Mesendoderm (in vitro differentiated cells): ENCODE measurements around the gene PARD3.

Experiments used
- DNase-seq: peaks from one replicate; pipeline ENCODE4 v3.0.0; 2013
- H2AK5ac ChIP-seq: 2 replicates; pipeline ENCODE4 v1.6.1; 2013; ENCODE audit warnings: low read length, inconsistent platforms
- H2BK120ac ChIP-seq: 2 replicates; pipeline ENCODE4 v1.6.1; 2013; ENCODE audit warnings: low read depth, mild to moderate bottlenecking, low read length, moderate library complexity, mixed read lengths
- H2BK15ac ChIP-seq: replicated peaks from 2 replicates; pipeline ENCODE4 v1.6.1; 2013; ENCODE audit warnings: low read depth, mild to moderate bottlenecking, moderate library complexity
- H2BK5ac ChIP-seq: 2 replicates; pipeline ENCODE4 v1.6.1; 2013; ENCODE audit warnings: low read length, inconsistent platforms
- H3K18ac ChIP-seq: 2 replicates; pipeline ENCODE4 v1.6.1; 2013; ENCODE audit warnings: mild to moderate bottlenecking, low read length, mixed read lengths
- H3K23ac ChIP-seq: one replicate; pipeline ENCODE4 v1.6.1; 2013; ENCODE audit warnings: low read length
- H3K27ac ChIP-seq: 2 replicates; pipeline ENCODE4 v1.5.1; 2013; ENCODE audit warnings: low read depth, mild to moderate bottlenecking, inconsistent platforms, low read length, moderate library complexity
- H3K27me3 ChIP-seq: 2 replicates; pipeline ENCODE4 v1.6.1; 2013; ENCODE audit warnings: low read length, control low read depth, mild to moderate bottlenecking, inconsistent platforms; ENCODE audit not compliant: insufficient read depth, poor library complexity
- H3K36me3 ChIP-seq: 2 replicates; pipeline ENCODE4 v1.6.1; 2013; ENCODE audit warnings: low read length, inconsistent platforms; ENCODE audit not compliant: control insufficient read depth, insufficient read depth
- H3K4ac ChIP-seq: one replicate; pipeline ENCODE4 v1.6.1; 2013; ENCODE audit warnings: low read depth, mild to moderate bottlenecking, low read length, moderate library complexity
- H3K4me1 ChIP-seq: 2 replicates; pipeline ENCODE4 v1.6.1; 2013; ENCODE audit warnings: low read depth, low read length, inconsistent platforms; ENCODE audit not compliant: control insufficient read depth
- H3K4me2 ChIP-seq: 2 replicates; pipeline ENCODE4 v1.6.1; 2013; ENCODE audit warnings: low read length
- H3K4me3 ChIP-seq: 2 replicates; pipeline ENCODE4 v1.5.1; 2013; ENCODE audit warnings: mild to moderate bottlenecking, low read length
- H3K56ac ChIP-seq: one replicate; pipeline ENCODE4 v1.6.1; 2013; ENCODE audit warnings: low read length
- H3K79me1 ChIP-seq: 2 replicates; pipeline ENCODE4 v1.6.1; 2013; ENCODE audit warnings: low read length, inconsistent platforms
- H3K79me2 ChIP-seq: 2 replicates; pipeline ENCODE4 v1.6.1; 2013; ENCODE audit warnings: mild to moderate bottlenecking, low read length; ENCODE audit not compliant: control insufficient read depth, insufficient read depth
- H3K9ac ChIP-seq: 2 replicates; pipeline ENCODE4 v1.6.1; 2013; ENCODE audit warnings: low read length, inconsistent platforms
- H4K5ac ChIP-seq: one replicate; pipeline ENCODE4 v1.6.1; 2013; ENCODE audit warnings: low read length
- H4K8ac ChIP-seq: one replicate; pipeline ENCODE4 v1.6.1; 2013; ENCODE audit warnings: low read depth, mild to moderate bottlenecking, control low read depth, low read length, moderate library complexity
- WGBS: extraction: QIAGEN DNeasy Blood & Tissue Kit; methylation state at CpG from one replicate; pipeline ENCODE4 v1.1.7; 2013; ENCODE audit warnings: low lambda C conversion rate, missing lambda C conversion rate; ENCODE audit not compliant: insufficient coverage; ENCODE audit errors: extremely low coverage; 5-methylcytosine and 5-hydroxymethylcytosine counted together

Gene PARD3

DNA sequence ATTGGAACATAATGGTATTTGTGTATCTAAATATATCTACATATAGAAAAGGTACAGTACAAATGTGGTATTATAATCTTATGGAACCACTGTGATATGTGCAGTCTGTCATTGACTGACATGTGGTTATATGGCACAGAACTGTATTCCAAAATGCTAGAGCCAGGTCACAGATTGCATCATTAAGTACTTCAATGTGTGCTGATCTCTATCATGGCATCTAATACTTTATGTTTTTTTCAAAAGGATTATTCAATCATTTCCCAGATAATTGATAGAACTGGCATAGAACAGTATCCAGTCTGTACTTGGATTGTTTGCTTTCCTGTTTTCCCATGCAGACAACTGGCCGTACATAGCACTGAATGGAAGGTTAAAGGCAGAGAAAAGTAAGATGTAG, 662.7 kb downstream of the PARD3 start:
- Histone ChIP-seq H3K79me1 (no peaks in the 10 kb centered on the region), H3K56ac (no peak overlapping the region), H3K4me3 (no peak overlapping the region)

GRCh38 chr10:34151931-34152330, 663.2 kb downstream of the PARD3 start:
- Histone ChIP-seq H3K79me2 (no peaks in the 10 kb centered on the region), H3K4me2 (no peak overlapping the region), H3K18ac (no peak overlapping the region), H2BK120ac (no peak overlapping the region), H2AK5ac (no peak overlapping the region), H4K8ac (no peak overlapping the region), H3K4me1 (no peaks in the 10 kb centered on the region), H3K27me3 (no peaks in the 10 kb centered on the region), H4K5ac (no peak overlapping the region), H3K4ac (no peak overlapping the region), H3K9ac (no peak overlapping the region), H2BK15ac (no peak overlapping the region), H3K56ac (no peak overlapping the region), H3K4me3 (no peak overlapping the region), H3K23ac (no peak overlapping the region), H2BK5ac (no peak overlapping the region), H3K79me1 (no peaks in the 10 kb centered on the region), H3K27ac (no peak overlapping the region), H3K36me3 (no peaks in the 10 kb centered on the region)
- no CpG with 5 or more reads among the region's 1 CpG for WGBS
- DNase-seq: no peak

More for the DNA sequence above, 662.7 kb downstream of the PARD3 start:
- no CpG with 5 or more reads among the region's 1 CpG for WGBS
- H4K8ac ChIP-seq: no peak overlapping the region
- no peak overlapping the region for H2BK120ac ChIP-seq
- no peaks in the 10 kb centered on the region for H3K79me2 ChIP-seq
- H3K18ac ChIP-seq: no peak overlapping the region
- H3K23ac ChIP-seq: no peak overlapping the region
- H2BK15ac ChIP-seq: no peak overlapping the region
- H4K5ac ChIP-seq: no peak overlapping the region
- no peak overlapping the region for H2BK5ac ChIP-seq
- no peak overlapping the region for H3K4ac ChIP-seq
- no peaks in the 10 kb centered on the region for H3K27me3 ChIP-seq
- no peak for DNase-seq
- no peak overlapping the region for H3K4me2 ChIP-seq
- H3K4me1 ChIP-seq: no peaks in the 10 kb centered on the region
- no peak overlapping the region for H3K9ac ChIP-seq
- no peak overlapping the region for H3K27ac ChIP-seq
- H3K36me3 ChIP-seq: no peaks in the 10 kb centered on the region
- no peak overlapping the region for H2AK5ac ChIP-seq

- H3K4me3 ChIP-seq: no peak overlapping the region
- no peak overlapping the region for H3K23ac ChIP-seq
- no peaks in the 10 kb centered on the region for H3K79me2 ChIP-seq
- no peaks in the 10 kb centered on the region for H3K27me3 ChIP-seq
- no peak overlapping the region for H4K8ac ChIP-seq
- no peaks in the 10 kb centered on the region for H3K36me3 ChIP-seq
- H4K5ac ChIP-seq: no peak overlapping the region
- no peak overlapping the region for H2BK5ac ChIP-seq
- H3K4me1 ChIP-seq: no peaks in the 10 kb centered on the region
- no peak overlapping the region for H3K9ac ChIP-seq
- H2BK15ac ChIP-seq: no peak overlapping the region
- no peak overlapping the region for H3K4ac ChIP-seq
- H2AK5ac ChIP-seq: no peak overlapping the region
- no peak overlapping the region for H2BK120ac ChIP-seq
- no peak overlapping the region for H3K27ac ChIP-seq
- no peak overlapping the region for H3K18ac ChIP-seq
- H3K79me1 ChIP-seq: no peaks in the 10 kb centered on the region
- DNase-seq: no peak
- no peak overlapping the region for H3K4me2 ChIP-seq
- no peak overlapping the region for H3K56ac ChIP-seq
- WGBS: no CpG with 5 or more reads among the region's 3 CpGs
Observed at GRCh38 chr10:34151481-34151880, 663.6 kb downstream of the PARD3 start.

- no peak overlapping the region for H3K4me2 ChIP-seq
- no peak overlapping the region for H2BK15ac ChIP-seq
Observed at GRCh38 chr10:34150103-34150502, 665.0 kb downstream of the PARD3 start.

GRCh38 chr10:34148305-34148657, 666.8 kb downstream of the PARD3 start:
- H3K27me3 ChIP-seq: no peaks in the 10 kb centered on the region
- no peak overlapping the region for H3K27ac ChIP-seq
- H3K4me1 ChIP-seq: no peaks in the 10 kb centered on the region
- no peak overlapping the region for H2AK5ac ChIP-seq
- no peak overlapping the region for H2BK15ac ChIP-seq
- no peak overlapping the region for H3K18ac ChIP-seq
- no peaks in the 10 kb centered on the region for H3K36me3 ChIP-seq
- H3K9ac ChIP-seq: no peak overlapping the region
- H3K4me2 ChIP-seq: no peak overlapping the region
- no peak overlapping the region for H3K4ac ChIP-seq
- H3K4me3 ChIP-seq: no peak overlapping the region
- WGBS: no CpG with 5 or more reads among the region's 3 CpGs
- H3K79me2 ChIP-seq: no peaks in the 10 kb centered on the region
- H4K8ac ChIP-seq: no peak overlapping the region
- H2BK120ac ChIP-seq: no peak overlapping the region
- DNase-seq: no peak
- H2BK5ac ChIP-seq: no peak overlapping the region
- no peak overlapping the region for H3K23ac ChIP-seq
- no peaks in the 10 kb centered on the region for H3K79me1 ChIP-seq
- no peak overlapping the region for H3K56ac ChIP-seq
- no peak overlapping the region for H4K5ac ChIP-seq

More at GRCh38 chr10:34150103-34150502, 665.0 kb downstream of the PARD3 start:
- Histone ChIP-seq H2BK5ac (no peak overlapping the region), H3K36me3 (no peaks in the 10 kb centered on the region), H2AK5ac (no peak overlapping the region), H3K23ac (no peak overlapping the region), H3K27ac (no peak overlapping the region), H3K9ac (no peak overlapping the region), H3K4me1 (no peaks in the 10 kb centered on the region), H3K4ac (no peak overlapping the region), H3K27me3 (no peaks in the 10 kb centered on the region), H3K18ac (no peak overlapping the region), H4K5ac (no peak overlapping the region), H2BK120ac (no peak overlapping the region), H4K8ac (no peak overlapping the region), H3K79me1 (no peaks in the 10 kb centered on the region), H3K4me3 (no peak overlapping the region), H3K79me2 (no peaks in the 10 kb centered on the region), H3K56ac (no peak overlapping the region)
- WGBS: no CpG with 5 or more reads among the region's 3 CpGs
- DNase-seq: no peak

DNA sequence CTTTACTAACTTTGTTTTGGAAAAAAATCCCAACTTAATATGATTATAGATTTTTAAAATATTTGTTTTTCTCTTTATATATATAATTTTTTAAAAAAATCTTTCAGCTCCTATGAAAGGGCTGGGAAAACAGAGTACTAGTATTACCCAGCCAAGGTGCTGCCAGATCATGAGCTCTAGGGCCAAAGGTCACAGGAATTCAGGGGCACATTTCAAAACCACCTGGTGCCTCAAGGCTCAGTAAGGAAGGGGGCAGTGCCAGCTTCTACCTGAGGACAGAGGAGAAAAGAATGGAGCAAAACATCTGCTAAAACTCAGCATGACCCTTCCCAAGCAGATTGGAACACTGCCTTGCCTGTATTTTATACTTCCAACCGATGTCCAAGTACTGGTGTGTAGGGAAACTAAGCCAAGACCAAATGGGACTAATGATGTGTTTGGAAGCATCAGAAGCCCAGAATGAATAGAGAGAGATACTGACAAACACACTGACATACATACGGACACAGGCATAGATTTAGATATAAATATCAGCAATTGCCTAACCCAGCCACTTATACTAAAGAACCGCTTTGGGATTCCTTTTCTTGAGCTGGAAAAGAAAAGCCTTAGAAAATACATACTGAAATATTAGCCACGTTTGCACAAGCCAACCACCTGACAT, 667.3 kb downstream of the PARD3 start:
- WGBS: no CpG with 5 or more reads among the region's 4 CpGs
- no peak overlapping the region for H2BK120ac ChIP-seq
- DNase-seq: no peak
- H3K4ac ChIP-seq: no peak overlapping the region
- no peaks in the 10 kb centered on the region for H3K36me3 ChIP-seq
- H3K9ac ChIP-seq: no peak overlapping the region
- H3K27me3 ChIP-seq: no peaks in the 10 kb centered on the region
- H2AK5ac ChIP-seq: no peak overlapping the region
- no peak overlapping the region for H3K18ac ChIP-seq
- no peak overlapping the region for H3K27ac ChIP-seq
- H3K23ac ChIP-seq: no peak overlapping the region
- no peak overlapping the region for H3K56ac ChIP-seq
- no peaks in the 10 kb centered on the region for H3K79me2 ChIP-seq
- no peak overlapping the region for H2BK15ac ChIP-seq
- H4K5ac ChIP-seq: no peak overlapping the region
- H4K8ac ChIP-seq: no peak overlapping the region
- no peak overlapping the region for H2BK5ac ChIP-seq
- no peaks in the 10 kb centered on the region for H3K79me1 ChIP-seq
- H3K4me2 ChIP-seq: no peak overlapping the region
- no peak overlapping the region for H3K4me3 ChIP-seq
- H3K4me1 ChIP-seq: no peaks in the 10 kb centered on the region
